Measurements from ENCODE around the gene GRB10.

GRB10 gene

GRCh38 chr7:50648076-50648475 is 134.6 kb downstream of the GRB10 start:
- H3K4me1 ChIP-seq (ENCODE audit: control insufficient read depth, insufficient read depth, low read length) = peaks cover 14% of the 10 kb centered on the region
- no peak overlapping the region for H3K4me3 ChIP-seq (ENCODE audit: low read length)
- H3K9ac ChIP-seq (ENCODE audit: low read length) = no peak overlapping the region
- peaks cover 11% of the 10 kb centered on the region for H3K36me3 ChIP-seq (ENCODE audit: control insufficient read depth, insufficient read depth, low read length, severe bottlenecking)
- H3K27me3 ChIP-seq (replicated peaks; ENCODE audit: control insufficient read depth, insufficient read depth, low read length) = no peaks in the 10 kb centered on the region
- no peak for DNase-seq (ENCODE audit: low read depth)
- no peaks in the 10 kb centered on the region for H3K9me3 ChIP-seq (ENCODE audit: control insufficient read depth, low read length)

GRCh38 chr7:50647286-50647980 is 135.3 kb downstream of the GRB10 start:
- H3K36me3 ChIP-seq (ENCODE audit: control insufficient read depth, insufficient read depth, low read length, severe bottlenecking) = peaks cover 11% of the 10 kb centered on the region
- peaks cover 8% of the 10 kb centered on the region for H3K4me1 ChIP-seq (ENCODE audit: control insufficient read depth, insufficient read depth, low read length)
- no peak for DNase-seq (ENCODE audit: low read depth)
- no peak overlapping the region for H3K4me3 ChIP-seq (ENCODE audit: low read length)
- H3K9me3 ChIP-seq (ENCODE audit: control insufficient read depth, low read length) = no peaks in the 10 kb centered on the region
- H3K9ac ChIP-seq (ENCODE audit: low read length) = no peak overlapping the region
- no peaks in the 10 kb centered on the region for H3K27me3 ChIP-seq (replicated peaks; ENCODE audit: control insufficient read depth, insufficient read depth, low read length)

GRCh38 chr7:50646069-50646468 is 136.6 kb downstream of the GRB10 start:
- Histone ChIP-seq H3K4me3 (ENCODE audit: low read length) (no peak overlapping the region), H3K4me1 (ENCODE audit: control insufficient read depth, insufficient read depth, low read length) (peaks cover under 1% of the 10 kb centered on the region), H3K27me3 (replicated peaks; ENCODE audit: control insufficient read depth, insufficient read depth, low read length) (no peaks in the 10 kb centered on the region), H3K9ac (ENCODE audit: low read length) (no peak overlapping the region), H3K9me3 (ENCODE audit: control insufficient read depth, low read length) (no peaks in the 10 kb centered on the region), H3K36me3 (ENCODE audit: control insufficient read depth, insufficient read depth, low read length, severe bottlenecking) (peaks cover 15% of the 10 kb centered on the region)
- no peak for DNase-seq (ENCODE audit: low read depth)

- Histone ChIP-seq H3K4me3 (ENCODE audit: low read length) (no peak overlapping the region), H3K36me3 (ENCODE audit: control insufficient read depth, insufficient read depth, low read length, severe bottlenecking) (peaks cover 12% of the 10 kb centered on the region), H3K4me1 (ENCODE audit: control insufficient read depth, insufficient read depth, low read length) (no peaks in the 10 kb centered on the region), H3K9me3 (ENCODE audit: control insufficient read depth, low read length) (no peaks in the 10 kb centered on the region), H3K27me3 (replicated peaks; ENCODE audit: control insufficient read depth, insufficient read depth, low read length) (no peaks in the 10 kb centered on the region), H3K9ac (ENCODE audit: low read length) (no peak overlapping the region)
- no peak for DNase-seq (ENCODE audit: low read depth)
Measured at GRCh38 chr7:50645186-50645585, 137.5 kb downstream of the GRB10 start.

- H3K9ac ChIP-seq (ENCODE audit: low read length) = no peak overlapping the region
- H3K4me3 ChIP-seq (ENCODE audit: low read length) = no peak overlapping the region
Measured at GRCh38 chr7:50644586-50644985, 138.1 kb downstream of the GRB10 start.

GRCh38 chr7:50644114-50644513 is 138.6 kb downstream of the GRB10 start:
- Histone ChIP-seq H3K36me3 (ENCODE audit: control insufficient read depth, insufficient read depth, low read length, severe bottlenecking) (peaks cover 6% of the 10 kb centered on the region), H3K4me1 (ENCODE audit: control insufficient read depth, insufficient read depth, low read length) (no peaks in the 10 kb centered on the region), H3K9ac (ENCODE audit: low read length) (no peak overlapping the region), H3K9me3 (ENCODE audit: control insufficient read depth, low read length) (no peaks in the 10 kb centered on the region), H3K4me3 (ENCODE audit: low read length) (no peak overlapping the region), H3K27me3 (replicated peaks; ENCODE audit: control insufficient read depth, insufficient read depth, low read length) (no peaks in the 10 kb centered on the region)
- DNase-seq (ENCODE audit: low read depth) = no peak

More at GRCh38 chr7:50644586-50644985, 138.1 kb downstream of the GRB10 start:
- no peak for DNase-seq (ENCODE audit: low read depth)
- H3K9me3 ChIP-seq (ENCODE audit: control insufficient read depth, low read length) = no peaks in the 10 kb centered on the region
- peaks cover 10% of the 10 kb centered on the region for H3K36me3 ChIP-seq (ENCODE audit: control insufficient read depth, insufficient read depth, low read length, severe bottlenecking)
- no peaks in the 10 kb centered on the region for H3K4me1 ChIP-seq (ENCODE audit: control insufficient read depth, insufficient read depth, low read length)
- no peaks in the 10 kb centered on the region for H3K27me3 ChIP-seq (replicated peaks; ENCODE audit: control insufficient read depth, insufficient read depth, low read length)

- no peak overlapping the region for H3K9ac ChIP-seq (ENCODE audit: low read length)
- no peak overlapping the region for H3K4me3 ChIP-seq (ENCODE audit: low read length)
- peaks cover 10% of the 10 kb centered on the region for H3K4me1 ChIP-seq (ENCODE audit: control insufficient read depth, insufficient read depth, low read length)
- H3K9me3 ChIP-seq (ENCODE audit: control insufficient read depth, low read length) = no peaks in the 10 kb centered on the region
- H3K27me3 ChIP-seq (replicated peaks; ENCODE audit: control insufficient read depth, insufficient read depth, low read length) = no peaks in the 10 kb centered on the region
- no peak for DNase-seq (ENCODE audit: low read depth)
- peaks cover 4% of the 10 kb centered on the region for H3K36me3 ChIP-seq (ENCODE audit: control insufficient read depth, insufficient read depth, low read length, severe bottlenecking)
Measured at GRCh38 chr7:50641442-50642405, 141.0 kb downstream of the GRB10 start.

GRCh38 chr7:50640779-50641178 is 141.9 kb downstream of the GRB10 start:
- no peaks in the 10 kb centered on the region for H3K27me3 ChIP-seq (replicated peaks; ENCODE audit: control insufficient read depth, insufficient read depth, low read length)
- H3K4me1 ChIP-seq (ENCODE audit: control insufficient read depth, insufficient read depth, low read length) = peaks cover 10% of the 10 kb centered on the region
- H3K4me3 ChIP-seq (ENCODE audit: low read length) = no peak overlapping the region
- no peak for DNase-seq (ENCODE audit: low read depth)
- no peak overlapping the region for H3K9ac ChIP-seq (ENCODE audit: low read length)
- H3K9me3 ChIP-seq (ENCODE audit: control insufficient read depth, low read length) = no peaks in the 10 kb centered on the region
- peaks cover 4% of the 10 kb centered on the region for H3K36me3 ChIP-seq (ENCODE audit: control insufficient read depth, insufficient read depth, low read length, severe bottlenecking)

- H3K4me1 ChIP-seq (ENCODE audit: control insufficient read depth, insufficient read depth, low read length) = peaks cover 10% of the 10 kb centered on the region
- H3K27me3 ChIP-seq (replicated peaks; ENCODE audit: control insufficient read depth, insufficient read depth, low read length) = no peaks in the 10 kb centered on the region
Measured at GRCh38 chr7:50640256-50640655, 142.4 kb downstream of the GRB10 start.

GRCh38 chr7:50637725-50638643 is 144.7 kb downstream of the GRB10 start:
- Histone ChIP-seq H3K36me3 (ENCODE audit: control insufficient read depth, insufficient read depth, low read length, severe bottlenecking) (peaks cover 4% of the 10 kb centered on the region), H3K27me3 (replicated peaks; ENCODE audit: control insufficient read depth, insufficient read depth, low read length) (no peaks in the 10 kb centered on the region), H3K4me1 (ENCODE audit: control insufficient read depth, insufficient read depth, low read length) (peaks cover 14% of the 10 kb centered on the region), H3K9ac (ENCODE audit: low read length) (no peak overlapping the region), H3K4me3 (ENCODE audit: low read length) (no peak overlapping the region), H3K9me3 (ENCODE audit: control insufficient read depth, low read length) (no peaks in the 10 kb centered on the region)
- DNase-seq (ENCODE audit: low read depth) = peak; percentile 11

More at GRCh38 chr7:50640256-50640655, 142.4 kb downstream of the GRB10 start:
- Histone ChIP-seq H3K36me3 (ENCODE audit: control insufficient read depth, insufficient read depth, low read length, severe bottlenecking) (peaks cover 4% of the 10 kb centered on the region), H3K4me3 (ENCODE audit: low read length) (no peak overlapping the region), H3K9ac (ENCODE audit: low read length) (no peak overlapping the region), H3K9me3 (ENCODE audit: control insufficient read depth, low read length) (no peaks in the 10 kb centered on the region)
- DNase-seq (ENCODE audit: low read depth) = no peak
